ENCODE results near the gene HUWE1. TPM values are rescaled to one million over a fixed set of nuclear protein-coding genes. Genes with fewer than 3 reads are reported as not detected.
"Not testable (repeated sequence)": the region's sequence is repeated elsewhere in the genome, so short reads cannot be mapped to it uniquely, and the experiment has no call there.

The HUWE1 gene
- 91.4 TPM for total RNA-seq
- 54.1 TPM for polyA plus RNA-seq

- no peaks in the 10 kb centered on the region for H3K36me3 ChIP-seq (ENCODE audit: insufficient read depth)
- H3K27ac ChIP-seq (ENCODE audit: low read depth) = peak within 1 kb of the TSS; percentile 72
- no peak for DNase-seq (ENCODE audit: extremely low spot score)
- no peaks in the 10 kb centered on the region for H3K4me1 ChIP-seq (ENCODE audit: insufficient read depth)
- under 1% methylated on average over 56 of the region's 61 CpGs for WGBS
- peak within 1 kb of the TSS; percentile 73 for H3K4me3 ChIP-seq (ENCODE audit: low read depth, low read length)
Measured at GRCh38 chrX:53686151-53686885, at the start of gene HUWE1. Gene HUWE1 (minus strand): TSS chrX:53686719. CDS start chrX:53654107, 32,612 bp downstream.

DNA sequence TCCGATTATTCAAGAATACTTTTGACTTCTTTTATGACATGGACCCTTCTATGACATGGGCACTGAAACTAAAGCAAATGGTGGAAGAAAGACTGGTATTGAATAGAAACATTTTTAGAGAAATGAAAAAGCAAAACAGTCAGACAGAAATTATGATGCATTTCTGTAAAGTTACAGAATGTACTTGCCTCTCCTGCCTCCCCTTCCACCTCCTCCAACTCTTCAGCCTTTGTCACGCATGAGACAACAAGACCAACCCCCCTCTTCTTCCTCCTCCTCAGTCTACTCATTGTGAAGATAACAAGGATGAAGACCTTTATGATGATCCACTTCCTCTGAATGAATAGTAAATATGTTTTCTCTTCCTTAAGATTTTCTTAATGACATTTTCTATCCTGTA lies 46.3 kb upstream of the HUWE1 start:
- no peak for DNase-seq (ENCODE audit: extremely low spot score)
- Histone ChIP-seq H3K36me3 (ENCODE audit: insufficient read depth) (no peaks in the 10 kb centered on the region), H3K27ac (ENCODE audit: low read depth) (no peak overlapping the region), H3K4me3 (ENCODE audit: low read depth, low read length) (no peak overlapping the region), H3K4me1 (ENCODE audit: insufficient read depth) (no peaks in the 10 kb centered on the region)
- 82% methylated on average over 2 of the region's 2 CpGs for WGBS

GRCh38 chrX:53729751-53730150 lies 43.2 kb upstream of the HUWE1 start:
- no peak for DNase-seq (ENCODE audit: extremely low spot score)
- no peak overlapping the region for H3K27ac ChIP-seq (ENCODE audit: low read depth)
- no peaks in the 10 kb centered on the region for H3K4me1 ChIP-seq (ENCODE audit: insufficient read depth)
- H3K4me3 ChIP-seq (ENCODE audit: low read depth, low read length) = no peak overlapping the region
- H3K36me3 ChIP-seq (ENCODE audit: insufficient read depth) = no peaks in the 10 kb centered on the region
- WGBS = 0% methylated on average over 1 of the region's 1 CpG

GRCh38 chrX:53728506-53728905 lies 42.0 kb upstream of the HUWE1 start:
- no peak overlapping the region for H3K27ac ChIP-seq (ENCODE audit: low read depth)
- 84% methylated on average over 2 of the region's 2 CpGs for WGBS
- H3K36me3 ChIP-seq (ENCODE audit: insufficient read depth) = no peaks in the 10 kb centered on the region
- no peaks in the 10 kb centered on the region for H3K4me1 ChIP-seq (ENCODE audit: insufficient read depth)
- H3K4me3 ChIP-seq (ENCODE audit: low read depth, low read length) = no peak overlapping the region
- DNase-seq (ENCODE audit: extremely low spot score) = no peak

DNA sequence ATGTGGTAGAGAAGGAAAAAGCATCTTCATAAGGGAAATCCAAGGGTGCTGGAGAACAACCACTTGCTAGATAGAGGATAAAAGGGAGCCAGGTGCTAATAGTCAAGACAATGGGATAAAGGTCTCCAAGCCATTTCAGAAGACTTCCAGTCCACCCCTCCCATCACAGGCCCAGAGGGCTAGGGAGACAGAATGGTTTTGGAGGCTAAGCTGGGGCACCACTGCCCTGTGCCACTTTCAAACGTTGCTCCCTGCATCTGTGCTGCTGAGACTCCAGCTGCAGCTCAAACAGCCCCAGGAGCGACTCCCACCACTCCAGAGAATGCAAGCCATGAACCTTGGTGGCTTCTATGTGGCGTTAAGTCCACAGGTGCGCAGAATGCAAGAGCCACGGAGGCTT lies 38.4 kb upstream of the HUWE1 start:
- 84% methylated on average over 5 of the region's 5 CpGs for WGBS
- H3K4me1 ChIP-seq (ENCODE audit: insufficient read depth) = no peaks in the 10 kb centered on the region
- no peaks in the 10 kb centered on the region for H3K36me3 ChIP-seq (ENCODE audit: insufficient read depth)
- no peak overlapping the region for H3K4me3 ChIP-seq (ENCODE audit: low read depth, low read length)
- no peak for DNase-seq (ENCODE audit: extremely low spot score)
- no peak overlapping the region for H3K27ac ChIP-seq (ENCODE audit: low read depth)

DNA sequence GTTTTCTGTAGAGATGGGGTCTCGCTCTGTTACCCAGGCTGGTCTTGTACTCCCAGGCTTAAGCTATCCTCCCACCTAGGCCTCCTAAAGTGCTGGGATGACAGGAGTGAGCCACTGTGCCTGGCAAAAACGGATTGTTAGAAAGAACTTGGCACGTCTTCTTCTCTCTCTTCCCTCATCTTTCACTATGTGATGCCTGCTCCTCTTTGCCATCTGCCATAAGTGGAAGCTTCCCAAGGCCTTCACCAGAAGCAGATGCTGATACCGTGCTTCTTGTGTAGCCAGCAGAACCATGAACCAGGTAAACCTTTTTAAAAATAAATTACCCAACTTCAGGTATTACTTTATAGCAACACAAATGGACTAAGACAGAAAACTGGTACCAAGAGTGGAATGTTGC lies 36.9 kb upstream of the HUWE1 start:
- Histone ChIP-seq H3K4me1 (ENCODE audit: insufficient read depth) (no peaks in the 10 kb centered on the region), H3K27ac (ENCODE audit: low read depth) (no peak overlapping the region), H3K36me3 (ENCODE audit: insufficient read depth) (no peaks in the 10 kb centered on the region), H3K4me3 (ENCODE audit: low read depth, low read length) (no peak overlapping the region)
- DNase-seq (ENCODE audit: extremely low spot score) = no peak
- 87% methylated on average over 4 of the region's 4 CpGs for WGBS

- H3K4me1 ChIP-seq (ENCODE audit: insufficient read depth); DNase-seq (ENCODE audit: extremely low spot score); H3K4me3 ChIP-seq (ENCODE audit: low read depth, low read length); H3K36me3 ChIP-seq (ENCODE audit: insufficient read depth); H3K27ac ChIP-seq (ENCODE audit: low read depth): not testable (repeated sequence)
- 81% methylated on average over 21 of the region's 32 CpGs for WGBS
Measured at GRCh38 chrX:53721610-53722009, 35.1 kb upstream of the HUWE1 start.

GRCh38 chrX:53719666-53720065 lies 33.1 kb upstream of the HUWE1 start:
- not testable (repeated sequence) for H3K4me3 ChIP-seq (ENCODE audit: low read depth, low read length); DNase-seq (ENCODE audit: extremely low spot score); H3K36me3 ChIP-seq (ENCODE audit: insufficient read depth); H3K27ac ChIP-seq (ENCODE audit: low read depth); H3K4me1 ChIP-seq (ENCODE audit: insufficient read depth)
- WGBS = 88% methylated on average over 7 of the region's 7 CpGs

DNA sequence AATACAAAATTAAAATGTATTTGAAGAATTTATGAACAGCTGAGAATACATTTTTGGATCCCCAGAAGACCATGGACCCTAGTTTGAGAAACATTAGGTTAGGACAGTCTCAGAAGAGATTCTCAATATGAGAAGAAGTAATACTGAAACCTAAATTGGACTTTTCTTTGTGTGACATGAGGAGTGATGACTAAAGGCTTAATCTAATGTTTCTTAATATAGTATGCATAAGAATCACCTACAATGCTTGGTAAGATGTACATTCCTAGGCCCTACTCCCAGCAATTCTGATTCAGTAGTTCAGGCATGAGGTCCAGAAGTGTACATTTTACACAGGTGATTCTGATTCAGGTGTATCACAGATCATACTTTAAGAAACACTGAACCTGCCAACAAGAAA lies 31.6 kb upstream of the HUWE1 start:
- H3K4me3 ChIP-seq (ENCODE audit: low read depth, low read length) = no peak overlapping the region
- no peaks in the 10 kb centered on the region for H3K36me3 ChIP-seq (ENCODE audit: insufficient read depth)
- H3K27ac ChIP-seq (ENCODE audit: low read depth) = no peak overlapping the region
- DNase-seq (ENCODE audit: extremely low spot score) = no peak
- no peaks in the 10 kb centered on the region for H3K4me1 ChIP-seq (ENCODE audit: insufficient read depth)

DNA sequence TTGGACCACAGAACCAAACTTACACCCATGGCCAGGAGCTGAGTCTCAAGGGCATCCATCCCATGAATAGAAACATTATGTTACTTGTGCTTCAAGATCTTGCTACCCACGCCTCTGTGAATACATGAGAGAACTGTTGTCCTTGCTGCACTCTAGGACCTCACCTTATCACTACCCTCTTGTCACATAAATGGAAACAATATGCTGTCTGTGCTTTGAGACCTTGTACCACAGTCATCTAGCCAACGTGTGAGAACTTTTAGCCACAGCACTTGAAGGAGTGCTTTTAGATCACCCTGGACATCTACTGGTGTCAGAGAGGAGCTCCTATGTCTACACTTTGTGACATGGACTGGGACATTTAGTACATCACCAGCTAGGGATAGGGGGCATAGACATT lies 30.7 kb upstream of the HUWE1 start:
- no peak overlapping the region for H3K4me3 ChIP-seq (ENCODE audit: low read depth, low read length)
- 77% methylated on average over 2 of the region's 2 CpGs for WGBS
- DNase-seq (ENCODE audit: extremely low spot score) = no peak
- no peaks in the 10 kb centered on the region for H3K4me1 ChIP-seq (ENCODE audit: insufficient read depth)
- H3K36me3 ChIP-seq (ENCODE audit: insufficient read depth) = no peaks in the 10 kb centered on the region
- no peak overlapping the region for H3K27ac ChIP-seq (ENCODE audit: low read depth)

GRCh38 chrX:53716328-53717088 lies 30.0 kb upstream of the HUWE1 start:
- Histone ChIP-seq H3K4me3 (ENCODE audit: low read depth, low read length) (no peak overlapping the region), H3K36me3 (ENCODE audit: insufficient read depth) (no peaks in the 10 kb centered on the region), H3K4me1 (ENCODE audit: insufficient read depth) (no peaks in the 10 kb centered on the region), H3K27ac (ENCODE audit: low read depth) (no peak overlapping the region)
- no peak for DNase-seq (ENCODE audit: extremely low spot score)
- 80% methylated on average over 4 of the region's 4 CpGs for WGBS

DNA sequence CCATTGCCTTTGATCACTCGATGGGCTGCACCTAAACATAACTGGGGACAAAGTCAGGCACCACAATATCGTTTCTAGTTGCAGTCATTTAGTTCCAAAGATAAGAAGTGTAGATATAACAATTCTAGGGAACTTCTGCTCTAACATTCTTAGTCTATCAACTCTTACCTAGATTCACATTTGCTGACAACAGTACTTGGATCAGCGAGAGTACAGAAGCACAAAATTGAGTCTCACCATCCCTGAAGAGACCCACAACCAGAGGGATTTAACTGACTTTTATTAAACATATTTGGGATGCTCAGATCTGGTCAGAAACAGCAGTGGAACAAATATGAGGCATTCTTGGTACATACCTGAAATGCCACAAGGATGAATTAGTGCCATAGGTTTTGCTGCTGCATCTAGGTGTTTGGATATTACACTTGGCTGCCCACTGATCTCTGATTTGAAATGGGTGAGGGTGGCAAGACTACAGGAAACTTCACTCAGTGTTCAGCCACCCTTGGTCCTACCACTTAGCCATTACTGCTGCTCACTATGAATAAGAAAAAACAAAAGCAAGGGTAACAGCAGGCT lies 28.9 kb upstream of the HUWE1 start:
- 55% methylated on average over 3 of the region's 3 CpGs for WGBS
- no peaks in the 10 kb centered on the region for H3K36me3 ChIP-seq (ENCODE audit: insufficient read depth)
- no peaks in the 10 kb centered on the region for H3K4me1 ChIP-seq (ENCODE audit: insufficient read depth)

DNA sequence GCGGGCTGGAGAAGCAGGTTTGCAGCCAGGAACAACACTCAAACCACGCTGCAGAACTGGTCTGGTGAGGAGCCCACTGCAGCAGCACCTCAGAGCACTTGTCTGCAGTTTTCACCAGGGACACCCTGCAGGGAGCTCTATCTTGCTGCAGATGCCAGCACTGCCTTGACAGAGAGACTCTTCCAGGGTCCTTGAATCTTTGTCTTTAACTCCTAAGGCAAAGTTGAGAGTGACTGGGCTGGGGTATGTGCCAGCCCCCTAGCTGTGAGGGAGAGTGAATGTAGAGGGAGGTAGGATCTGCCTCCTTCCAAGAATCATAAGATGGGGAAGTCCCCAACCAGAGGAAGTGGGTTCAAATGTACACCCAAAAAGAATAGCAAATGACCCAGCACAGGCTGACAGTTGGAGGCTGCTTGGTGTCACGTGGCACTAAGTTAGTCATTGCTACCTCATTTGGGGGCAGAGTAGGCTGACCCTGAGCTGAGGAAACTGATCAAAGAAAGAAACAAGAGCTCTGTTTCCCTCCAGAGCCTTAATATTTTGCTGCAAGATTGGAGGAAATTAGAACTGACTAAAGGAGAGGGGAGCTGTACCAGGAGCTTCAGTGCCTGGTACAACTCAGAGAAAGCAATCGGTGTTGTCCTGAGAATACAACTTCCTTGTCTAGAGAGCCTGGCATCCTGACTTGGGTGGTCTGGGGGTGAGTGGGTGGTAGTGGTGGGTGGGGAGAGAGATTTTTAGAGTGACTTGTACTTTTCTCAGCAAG lies 28.2 kb upstream of the HUWE1 start:
- Histone ChIP-seq H3K36me3 (ENCODE audit: insufficient read depth) (no peaks in the 10 kb centered on the region), H3K4me3 (ENCODE audit: low read depth, low read length) (no peak overlapping the region), H3K4me1 (ENCODE audit: insufficient read depth) (no peaks in the 10 kb centered on the region), H3K27ac (ENCODE audit: low read depth) (no peak overlapping the region)
- WGBS = 34% methylated on average over 4 of the region's 4 CpGs
- DNase-seq (ENCODE audit: extremely low spot score) = no peak

More for the DNA sequence above, 28.9 kb upstream of the HUWE1 start:
- no peak overlapping the region for H3K4me3 ChIP-seq (ENCODE audit: low read depth, low read length)
- no peak for DNase-seq (ENCODE audit: extremely low spot score)
- H3K27ac ChIP-seq (ENCODE audit: low read depth) = no peak overlapping the region

Data from urinary bladder (tissue), 4 donors.